ENCODE data around the gene ADCY6. TPM values are rescaled to one million over a fixed set of nuclear protein-coding genes. Genes with fewer than 3 reads are reported as not detected.
A peak's percentile ranks its signal among the peaks of the same experiment; 100 is the strongest.

Gene ADCY6
- total and polyA plus RNA-seq, 2 donors (not counting 1 experiment from before 2014, with no cell fraction given), result 27.4 to 53.2 TPM

DNA sequence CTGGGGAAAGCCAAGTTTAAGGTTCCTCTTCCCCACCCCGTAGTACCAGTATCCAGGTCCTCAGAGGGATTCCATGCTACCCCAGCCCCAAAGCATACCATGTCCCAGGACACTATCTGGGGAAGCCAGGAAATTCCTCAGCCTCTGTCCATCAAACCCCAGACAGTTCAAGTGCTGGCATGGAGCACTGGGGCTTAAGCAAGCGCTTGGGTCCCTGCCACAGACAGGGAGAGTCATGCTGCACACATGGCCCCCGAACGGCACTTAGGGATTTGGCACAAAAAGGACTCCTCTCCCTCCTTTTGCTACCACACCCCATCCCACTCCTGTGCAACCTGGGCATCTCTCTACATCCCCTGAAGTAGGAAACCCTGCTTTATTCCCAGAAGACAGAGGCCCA lies 21.8 kb downstream of the ADCY6 start:
- no peak overlapping the region for H3K27ac ChIP-seq (ENCODE audit: insufficient read depth, low read length)
- H2AFZ ChIP-seq (ENCODE audit: low read length), result no peak overlapping the region
- DNase-seq (ENCODE audit: low read depth in 2 of 2), result no peak
- H4K20me1 ChIP-seq (ENCODE audit: control insufficient read depth, extremely low read depth, insufficient read depth, low read length), result no peaks in the 10 kb centered on the region
- H3K9me3 ChIP-seq (ENCODE audit: control insufficient read depth, insufficient read depth, low read depth, low read length), result no peaks in the 10 kb centered on the region
- TF ChIP-seq EZH2 (IDR thresholded peaks at IDR 0.05; ENCODE audit: low read length, missing control alignments), result no peak
- TF ChIP-seq, protein P1, sequence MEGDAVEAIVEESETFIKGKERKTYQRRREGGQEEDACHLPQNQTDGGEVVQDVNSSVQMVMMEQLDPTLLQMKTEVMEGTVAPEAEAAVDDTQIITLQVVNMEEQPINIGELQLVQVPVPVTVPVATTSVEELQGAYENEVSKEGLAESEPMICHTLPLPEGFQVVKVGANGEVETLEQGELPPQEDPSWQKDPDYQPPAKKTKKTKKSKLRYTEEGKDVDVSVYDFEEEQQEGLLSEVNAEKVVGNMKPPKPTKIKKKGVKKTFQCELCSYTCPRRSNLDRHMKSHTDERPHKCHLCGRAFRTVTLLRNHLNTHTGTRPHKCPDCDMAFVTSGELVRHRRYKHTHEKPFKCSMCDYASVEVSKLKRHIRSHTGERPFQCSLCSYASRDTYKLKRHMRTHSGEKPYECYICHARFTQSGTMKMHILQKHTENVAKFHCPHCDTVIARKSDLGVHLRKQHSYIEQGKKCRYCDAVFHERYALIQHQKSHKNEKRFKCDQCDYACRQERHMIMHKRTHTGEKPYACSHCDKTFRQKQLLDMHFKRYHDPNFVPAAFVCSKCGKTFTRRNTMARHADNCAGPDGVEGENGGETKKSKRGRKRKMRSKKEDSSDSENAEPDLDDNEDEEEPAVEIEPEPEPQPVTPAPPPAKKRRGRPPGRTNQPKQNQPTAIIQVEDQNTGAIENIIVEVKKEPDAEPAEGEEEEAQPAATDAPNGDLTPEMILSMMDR (conservative IDR thresholded peaks at IDR 0.05 in 1 of 2, IDR thresholded peaks at IDR 0.05 in 1 of 2; ENCODE audit: low read depth in 1 of 2, low read length in 2 of 2), result no peak
- no peaks in the 10 kb centered on the region for H3K79me2 ChIP-seq (ENCODE audit: control insufficient read depth, insufficient read depth, low read length)
- H3K4me1 ChIP-seq (ENCODE audit: control insufficient read depth, extremely low read depth, insufficient read depth, low read length), result peaks cover 3% of the 10 kb centered on the region
- H3K27me3 ChIP-seq (ENCODE audit: control insufficient read depth, insufficient read depth, low read length), result no peaks in the 10 kb centered on the region
- no peak overlapping the region for H3K4me3 ChIP-seq (replicated peaks in 1 of 4; ENCODE audit: control extremely low read depth in 1 of 4, insufficient read depth in 1 of 4, low read depth in 3 of 4, low read length in 4 of 4)
- H3K36me3 ChIP-seq (ENCODE audit: control insufficient read depth, insufficient read depth, low read length), result peaks cover 18% of the 10 kb centered on the region
- H3K4me2 ChIP-seq (ENCODE audit: extremely low read depth, insufficient read depth, low read length), result no peak overlapping the region
- no peak overlapping the region for H3K9ac ChIP-seq (ENCODE audit: insufficient read depth, low read length)

DNA sequence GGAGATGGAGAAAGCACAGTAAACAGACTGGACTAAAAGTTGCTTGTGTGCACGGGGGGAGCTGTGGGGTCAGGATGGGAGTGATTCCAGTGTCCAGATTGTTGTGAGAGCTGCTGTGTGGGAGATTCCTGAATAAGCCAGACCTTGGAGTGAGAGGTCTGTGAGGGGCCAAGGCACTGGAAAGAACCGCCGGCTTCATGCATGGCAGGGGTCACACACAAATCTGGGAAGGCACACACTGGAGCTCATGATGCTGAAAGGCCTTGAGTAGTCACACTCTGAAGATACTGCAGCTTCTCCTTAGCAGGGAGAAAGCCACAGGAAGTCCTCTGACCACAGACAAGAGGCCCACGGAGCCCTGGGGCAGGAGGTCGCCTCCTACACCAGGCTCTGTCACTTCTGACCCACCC lies 23.1 kb downstream of the ADCY6 start:
- H3K9me3 ChIP-seq (ENCODE audit: control insufficient read depth, insufficient read depth, low read depth, low read length), result no peaks in the 10 kb centered on the region
- no peaks in the 10 kb centered on the region for H3K79me2 ChIP-seq (ENCODE audit: control insufficient read depth, insufficient read depth, low read length)
- no peaks in the 10 kb centered on the region for H4K20me1 ChIP-seq (ENCODE audit: control insufficient read depth, extremely low read depth, insufficient read depth, low read length)
- H3K4me1 ChIP-seq (ENCODE audit: control insufficient read depth, extremely low read depth, insufficient read depth, low read length), result peaks cover 3% of the 10 kb centered on the region
- no peak overlapping the region for H3K27ac ChIP-seq (ENCODE audit: insufficient read depth, low read length)
- no peak for TF ChIP-seq EZH2 (IDR thresholded peaks at IDR 0.05; ENCODE audit: low read length, missing control alignments)
- TF ChIP-seq, protein P1 (conservative IDR thresholded peaks at IDR 0.05 in 1 of 2, IDR thresholded peaks at IDR 0.05 in 1 of 2; ENCODE audit: low read depth in 1 of 2, low read length in 2 of 2), result no peak
- H3K27me3 ChIP-seq (ENCODE audit: control insufficient read depth, insufficient read depth, low read length), result no peaks in the 10 kb centered on the region
- no peak overlapping the region for H2AFZ ChIP-seq (ENCODE audit: low read length)
- H3K4me3 ChIP-seq (replicated peaks in 1 of 4; ENCODE audit: control extremely low read depth in 1 of 4, insufficient read depth in 1 of 4, low read depth in 3 of 4, low read length in 4 of 4), result no peak overlapping the region
- peak in 1 of 2 donors; percentile 26 for DNase-seq (ENCODE audit: low read depth in 2 of 2)
- H3K36me3 ChIP-seq (ENCODE audit: control insufficient read depth, insufficient read depth, low read length), result peaks cover 12% of the 10 kb centered on the region
- no peak overlapping the region for H3K9ac ChIP-seq (ENCODE audit: insufficient read depth, low read length)
- H3K4me2 ChIP-seq (ENCODE audit: extremely low read depth, insufficient read depth, low read length), result no peak overlapping the region

DNA sequence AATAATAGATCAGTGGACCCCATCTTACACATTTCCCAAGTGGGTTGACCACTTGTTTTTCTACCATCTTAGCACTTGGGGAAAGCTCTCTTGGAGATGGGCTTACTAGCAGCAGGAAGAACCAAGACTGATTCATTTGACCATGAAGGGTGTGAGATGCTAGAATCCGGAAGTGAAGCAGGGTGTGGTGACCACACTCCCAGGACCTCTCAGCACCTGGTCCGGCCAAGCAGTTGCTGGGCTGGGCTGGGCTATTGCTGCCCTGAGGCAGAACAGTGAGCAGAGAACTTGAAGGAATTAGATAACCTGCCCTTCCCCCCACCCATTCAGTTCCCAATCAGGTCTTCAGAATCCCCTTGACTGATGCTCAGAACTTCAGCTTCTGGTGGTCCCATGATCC lies 24.4 kb downstream of the ADCY6 start:
- H3K27ac ChIP-seq (ENCODE audit: insufficient read depth, low read length), result no peak overlapping the region
- no peaks in the 10 kb centered on the region for H3K79me2 ChIP-seq (ENCODE audit: control insufficient read depth, insufficient read depth, low read length)
- H3K4me2 ChIP-seq (ENCODE audit: extremely low read depth, insufficient read depth, low read length), result no peak overlapping the region
- peaks cover 10% of the 10 kb centered on the region for H3K36me3 ChIP-seq (ENCODE audit: control insufficient read depth, insufficient read depth, low read length)
- H3K4me1 ChIP-seq (ENCODE audit: control insufficient read depth, extremely low read depth, insufficient read depth, low read length), result peaks cover 3% of the 10 kb centered on the region
- DNase-seq (ENCODE audit: low read depth in 2 of 2), result no peak
- H3K9ac ChIP-seq (ENCODE audit: insufficient read depth, low read length), result no peak overlapping the region
- no peaks in the 10 kb centered on the region for H3K9me3 ChIP-seq (ENCODE audit: control insufficient read depth, insufficient read depth, low read depth, low read length)
- H3K27me3 ChIP-seq (ENCODE audit: control insufficient read depth, insufficient read depth, low read length), result no peaks in the 10 kb centered on the region
- TF ChIP-seq, protein P1 (conservative IDR thresholded peaks at IDR 0.05 in 1 of 2, IDR thresholded peaks at IDR 0.05 in 1 of 2; ENCODE audit: low read depth in 1 of 2, low read length in 2 of 2), result no peak
- TF ChIP-seq EZH2 (IDR thresholded peaks at IDR 0.05; ENCODE audit: low read length, missing control alignments), result no peak
- H3K4me3 ChIP-seq (replicated peaks in 1 of 4; ENCODE audit: control extremely low read depth in 1 of 4, insufficient read depth in 1 of 4, low read depth in 3 of 4, low read length in 4 of 4), result no peak overlapping the region
- no peak overlapping the region for H2AFZ ChIP-seq (ENCODE audit: low read length)
- H4K20me1 ChIP-seq (ENCODE audit: control insufficient read depth, extremely low read depth, insufficient read depth, low read length), result no peaks in the 10 kb centered on the region
